Measurements from ENCODE around the gene CCNY. TPM values are rescaled to one million over a fixed set of nuclear protein-coding genes. Genes with fewer than 3 reads are reported as not detected.

The CCNY gene
- total RNA-seq, 3 donors from 2014 or later: 48.6 to 64.4 (median 51.5) TPM

DNA sequence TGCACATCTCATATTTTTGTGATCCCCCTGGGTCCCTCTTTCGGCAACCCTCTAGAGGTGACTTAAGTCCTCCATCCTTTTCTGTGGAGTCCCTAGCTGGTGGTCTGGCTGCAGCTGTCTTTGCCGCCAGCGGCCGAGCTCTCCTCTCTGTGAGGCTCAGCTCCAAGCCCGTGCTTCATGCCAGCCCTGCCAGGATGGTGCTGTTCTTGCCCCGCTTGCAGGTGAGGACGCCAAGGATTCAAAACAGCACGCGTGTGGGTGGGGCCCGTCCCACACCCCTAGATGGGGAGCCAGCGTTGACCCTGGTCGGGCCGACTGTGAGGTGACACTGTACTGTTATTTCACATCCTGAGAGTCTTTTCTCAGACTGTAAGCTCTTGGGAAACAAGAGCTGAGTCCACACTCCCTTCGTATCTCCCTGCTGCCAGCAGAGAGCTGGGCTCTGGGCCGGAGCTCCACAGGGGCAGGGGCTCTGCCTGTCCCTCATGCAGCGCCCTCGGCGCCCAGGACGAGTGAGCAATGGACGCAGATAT, 232.2 kb downstream of the CCNY start:
- Histone ChIP-seq H3K36me3 (ENCODE audit: low read depth) (no peaks in the 10 kb centered on the region), H3K4me3 (no peak overlapping the region), H3K9me3 (no peaks in the 10 kb centered on the region), H3K4me1 (ENCODE audit: low read depth) (no peaks in the 10 kb centered on the region)
- intact Hi-C loops (cut with DNase I, micrococcal nuclease): no loop called here
- TF ChIP-seq, protein P1, sequence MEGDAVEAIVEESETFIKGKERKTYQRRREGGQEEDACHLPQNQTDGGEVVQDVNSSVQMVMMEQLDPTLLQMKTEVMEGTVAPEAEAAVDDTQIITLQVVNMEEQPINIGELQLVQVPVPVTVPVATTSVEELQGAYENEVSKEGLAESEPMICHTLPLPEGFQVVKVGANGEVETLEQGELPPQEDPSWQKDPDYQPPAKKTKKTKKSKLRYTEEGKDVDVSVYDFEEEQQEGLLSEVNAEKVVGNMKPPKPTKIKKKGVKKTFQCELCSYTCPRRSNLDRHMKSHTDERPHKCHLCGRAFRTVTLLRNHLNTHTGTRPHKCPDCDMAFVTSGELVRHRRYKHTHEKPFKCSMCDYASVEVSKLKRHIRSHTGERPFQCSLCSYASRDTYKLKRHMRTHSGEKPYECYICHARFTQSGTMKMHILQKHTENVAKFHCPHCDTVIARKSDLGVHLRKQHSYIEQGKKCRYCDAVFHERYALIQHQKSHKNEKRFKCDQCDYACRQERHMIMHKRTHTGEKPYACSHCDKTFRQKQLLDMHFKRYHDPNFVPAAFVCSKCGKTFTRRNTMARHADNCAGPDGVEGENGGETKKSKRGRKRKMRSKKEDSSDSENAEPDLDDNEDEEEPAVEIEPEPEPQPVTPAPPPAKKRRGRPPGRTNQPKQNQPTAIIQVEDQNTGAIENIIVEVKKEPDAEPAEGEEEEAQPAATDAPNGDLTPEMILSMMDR (IDR thresholded peaks at IDR 0.05): no peak
- ATAC-seq: no peak
- no peak for DNase-seq

DNA sequence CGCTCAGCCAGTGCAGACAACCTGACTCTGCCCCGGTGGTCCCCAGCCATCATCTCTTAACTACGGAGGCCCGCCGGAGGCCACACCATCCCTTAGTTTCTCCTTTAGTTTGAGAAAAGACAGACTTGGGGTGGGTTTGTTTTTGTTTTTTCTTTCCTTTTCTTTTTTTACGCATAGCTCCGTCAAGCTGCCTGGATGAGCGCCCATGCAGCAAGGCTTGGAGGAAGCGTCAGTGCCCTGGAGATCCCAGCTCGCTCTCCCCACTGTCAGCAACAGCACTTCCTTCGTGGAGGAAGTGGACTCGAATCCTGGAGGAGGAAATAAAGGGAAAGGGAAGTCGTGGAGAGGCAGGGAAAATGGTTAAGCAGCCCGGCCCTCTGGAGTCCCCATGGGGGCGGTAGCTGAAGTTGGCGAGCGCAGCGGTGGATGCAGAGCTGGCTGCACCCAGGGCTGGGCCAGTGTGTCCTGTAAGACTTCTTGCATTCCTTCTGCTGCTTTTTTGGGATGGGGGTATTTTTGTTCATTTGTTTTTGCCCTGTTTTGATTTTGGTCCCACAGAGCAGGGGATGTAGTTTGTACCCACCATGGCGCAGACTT, 232.9 kb downstream of the CCNY start:
- intact Hi-C loops (cut with DNase I, micrococcal nuclease): no loop called here
- H3K9me3 ChIP-seq: no peaks in the 10 kb centered on the region
- ATAC-seq (no peak), DNase-seq (no peak)
- H3K36me3 ChIP-seq (ENCODE audit: low read depth): no peaks in the 10 kb centered on the region
- TF ChIP-seq, protein P1 (IDR thresholded peaks at IDR 0.05): no peak
- no peak overlapping the region for H3K4me3 ChIP-seq
- H3K4me1 ChIP-seq (ENCODE audit: low read depth): no peaks in the 10 kb centered on the region

DNA sequence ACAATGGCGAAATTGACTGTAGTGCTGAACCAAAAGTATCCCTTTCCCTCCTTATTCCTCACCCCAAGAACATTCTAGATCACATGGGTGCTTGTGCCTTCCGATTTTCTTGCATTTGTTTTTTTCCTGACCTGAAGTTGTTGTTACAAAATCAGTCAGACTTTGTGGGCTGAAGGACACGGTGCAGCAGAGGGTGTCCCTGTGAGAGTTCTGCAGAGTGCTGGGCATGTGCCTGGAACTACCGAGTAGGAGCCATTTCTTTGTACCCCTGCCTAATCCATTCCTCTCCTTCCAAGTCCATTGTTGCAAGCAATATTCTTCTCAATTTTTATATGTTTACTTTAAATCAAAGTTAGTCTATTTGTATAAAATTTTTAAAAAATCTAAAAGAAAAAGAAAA, 233.5 kb downstream of the CCNY start:
- Histone ChIP-seq H3K36me3 (ENCODE audit: low read depth) (no peaks in the 10 kb centered on the region), H3K4me1 (ENCODE audit: low read depth) (no peaks in the 10 kb centered on the region), H3K4me3 (no peak overlapping the region), H3K9me3 (no peaks in the 10 kb centered on the region)
- TF ChIP-seq, protein P1 (IDR thresholded peaks at IDR 0.05): no peak
- DNase-seq: no peak
- intact Hi-C loops (cut with DNase I, micrococcal nuclease): no loop called here
- no peak for ATAC-seq

DNA sequence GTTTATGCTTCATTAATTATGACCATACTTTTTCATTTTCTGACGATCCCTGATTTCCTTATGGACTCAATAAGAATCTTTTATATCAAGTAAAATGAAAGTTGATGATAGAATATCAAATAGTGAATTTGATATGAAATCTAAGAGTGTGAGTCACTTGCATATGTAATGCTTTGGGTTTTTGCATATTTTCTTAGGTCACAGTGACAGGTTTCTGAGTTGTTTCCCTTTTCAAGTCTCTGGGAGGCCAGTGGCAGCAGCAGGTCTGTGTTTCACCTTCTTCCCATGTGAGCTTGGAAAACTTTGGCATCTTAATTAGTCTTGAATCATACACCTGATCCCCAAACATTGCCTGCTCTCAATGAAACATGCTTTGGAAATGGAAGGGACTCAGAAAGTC, 234.1 kb downstream of the CCNY start:
- TF ChIP-seq, protein P1 (IDR thresholded peaks at IDR 0.05): no peak
- ATAC-seq (no peak), DNase-seq (no peak)
- Histone ChIP-seq H3K36me3 (ENCODE audit: low read depth) (no peaks in the 10 kb centered on the region), H3K9me3 (no peaks in the 10 kb centered on the region), H3K4me3 (no peak overlapping the region), H3K4me1 (ENCODE audit: low read depth) (no peaks in the 10 kb centered on the region)
- intact Hi-C loops (cut with DNase I, micrococcal nuclease): no loop called here

DNA sequence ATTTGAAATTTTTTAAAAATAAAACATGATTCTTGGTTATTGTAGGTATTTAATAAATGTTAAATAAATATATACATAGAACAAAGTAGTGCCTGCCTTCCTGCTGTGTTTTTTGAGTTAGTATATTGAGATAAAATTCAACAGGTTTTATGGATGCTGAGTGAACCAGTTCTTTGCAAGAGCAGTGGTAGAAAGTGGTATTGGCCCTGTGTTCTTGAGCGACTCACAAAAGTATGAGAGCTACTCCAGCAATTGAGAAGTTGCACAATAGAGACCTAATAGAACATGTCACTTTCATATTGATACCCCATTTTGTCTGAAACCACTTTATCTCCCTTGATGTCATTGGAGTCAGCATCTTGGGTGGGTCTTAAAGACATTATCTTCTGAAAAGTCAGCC, 236.3 kb downstream of the CCNY start:
- Histone ChIP-seq H3K36me3 (ENCODE audit: low read depth) (no peaks in the 10 kb centered on the region), H3K4me3 (no peak overlapping the region), H3K4me1 (ENCODE audit: low read depth) (no peaks in the 10 kb centered on the region), H3K9me3 (no peaks in the 10 kb centered on the region)
- DNase-seq (no peak), ATAC-seq (no peak)
- TF ChIP-seq, protein P1 (IDR thresholded peaks at IDR 0.05): no peak
- intact Hi-C loops (cut with DNase I, micrococcal nuclease): no loop called here

DNA sequence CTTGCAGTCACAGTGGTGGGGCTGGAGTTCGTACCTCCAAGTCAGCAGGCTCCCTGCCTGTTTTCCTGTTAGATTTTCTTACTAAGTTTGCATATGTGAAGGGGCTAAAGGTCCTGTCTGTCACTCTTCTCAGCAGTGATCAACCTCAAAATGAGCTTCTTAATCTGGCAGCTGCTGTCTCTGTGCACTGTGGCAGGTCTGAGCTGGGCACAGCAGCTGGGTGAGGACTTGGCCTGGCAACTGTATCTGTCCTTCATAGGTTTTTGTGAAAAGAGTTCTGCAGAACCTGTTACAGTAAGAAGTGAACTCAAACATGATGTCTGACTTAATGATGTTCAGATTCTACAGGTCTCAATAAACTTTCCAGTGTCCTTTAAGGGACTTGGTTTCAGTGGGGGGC, 237.5 kb downstream of the CCNY start:
- ATAC-seq (no peak), DNase-seq (no peak)
- no peaks in the 10 kb centered on the region for H3K9me3 ChIP-seq
- intact Hi-C loops (cut with DNase I, micrococcal nuclease): no loop called here
- H3K36me3 ChIP-seq (ENCODE audit: low read depth): no peaks in the 10 kb centered on the region
- no peaks in the 10 kb centered on the region for H3K4me1 ChIP-seq (ENCODE audit: low read depth)
- TF ChIP-seq, protein P1 (IDR thresholded peaks at IDR 0.05): no peak
- no peak overlapping the region for H3K4me3 ChIP-seq

All from mucosa of descending colon (tissue), 3 donors.